Activated naive CD4-positive, alpha-beta T cell treated with anti-CD3 and anti-CD28 coated beads, Interleukin-2, amount 50 U/mL, for 72 hours (primary cell): Measurements from ENCODE around the gene TAPBP. TPM values are rescaled to one million over a fixed set of nuclear protein-coding genes. Genes with fewer than 3 reads are reported as not detected.

Experiments
- ATAC-seq, 2 donors: fragments of 150-1000 bp; cut with Tn5 transposase; 2 replicates each; pipeline ENCODE4 v1.10.0; 2021; ENCODE audit warnings: mild to moderate bottlenecking in 2 of 2, moderate library complexity in 2 of 2
- DNase-seq, 2 donors: peaks; one replicate each; pipeline ENCODE4 v3.0.0; 2021 to 2022; ENCODE audit warnings: low spot score in 2 of 2
- H3K27ac Mint-ChIP-seq, 2 donors: one replicate each; pipeline ENCODE4 v1.8.0; 2022; ENCODE audit warnings: mild to moderate bottlenecking in 2 of 2, mixed read lengths in 2 of 2
- H3K36me3 Mint-ChIP-seq, 2 donors: one replicate each; pipeline ENCODE4 v1.8.0; 2022; ENCODE audit warnings: mixed read lengths in 2 of 2
- H3K9me3 Mint-ChIP-seq, 2 donors: one replicate each; pipeline ENCODE4 v1.8.0; 2022; ENCODE audit warnings: mixed read lengths in 2 of 2
- total RNA-seq, 2 donors: library from RNA; stranded (reverse); gene quantifications; one replicate each; pipeline ENCODE4 v1.2.3, GENCODE V29; 2022

The TAPBP gene
- total RNA-seq, 2 donors from 2014 or later, result 143 to 216 TPM

DNA sequence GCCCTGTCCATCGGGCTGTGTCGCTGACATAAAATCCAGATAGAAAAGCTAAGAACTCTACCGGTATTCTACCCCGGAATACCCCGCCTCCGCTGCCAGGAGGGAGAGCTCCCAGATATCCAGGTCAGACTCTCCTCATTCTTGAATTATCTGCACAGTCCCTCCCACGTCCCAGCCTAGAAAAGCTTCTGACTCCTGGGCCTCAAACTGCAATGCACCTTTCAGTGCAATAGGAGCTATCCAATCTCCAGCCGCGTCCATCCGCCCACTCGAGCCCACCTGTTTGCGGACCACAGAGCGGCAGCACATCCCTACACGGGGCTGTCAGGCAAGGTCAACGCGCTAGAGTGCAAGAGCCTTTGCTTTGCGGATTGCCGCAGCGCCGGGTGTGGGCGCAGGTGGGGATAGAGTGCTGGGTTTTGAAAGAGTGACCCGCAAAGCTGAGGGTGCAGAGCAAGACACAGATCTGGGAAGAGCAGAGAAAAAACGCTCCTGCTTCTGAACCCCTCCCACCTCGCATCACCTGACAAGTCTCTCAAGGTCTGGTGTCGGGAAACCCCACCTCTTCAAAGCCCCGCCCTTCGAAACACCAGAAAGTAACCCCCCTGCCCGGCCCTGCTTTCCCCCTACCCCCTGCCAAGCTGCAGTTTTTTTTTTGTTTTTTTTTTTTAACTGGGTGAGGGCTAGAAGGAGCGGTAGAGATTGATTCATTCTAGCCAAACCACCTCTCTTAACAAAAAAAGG is 1.3 kb downstream of the TAPBP start:
- Mint-ChIP-seq H3K36me3 (peaks cover 17 to 33% of the 10 kb centered on the region in 2 donors), H3K27ac (peak overlapping the region; percentile 98 to 99), H3K9me3 (no peaks in the 10 kb centered on the region)
- DNase-seq (peak; percentile 66 to 80), ATAC-seq (peak; percentile 52)

DNA sequence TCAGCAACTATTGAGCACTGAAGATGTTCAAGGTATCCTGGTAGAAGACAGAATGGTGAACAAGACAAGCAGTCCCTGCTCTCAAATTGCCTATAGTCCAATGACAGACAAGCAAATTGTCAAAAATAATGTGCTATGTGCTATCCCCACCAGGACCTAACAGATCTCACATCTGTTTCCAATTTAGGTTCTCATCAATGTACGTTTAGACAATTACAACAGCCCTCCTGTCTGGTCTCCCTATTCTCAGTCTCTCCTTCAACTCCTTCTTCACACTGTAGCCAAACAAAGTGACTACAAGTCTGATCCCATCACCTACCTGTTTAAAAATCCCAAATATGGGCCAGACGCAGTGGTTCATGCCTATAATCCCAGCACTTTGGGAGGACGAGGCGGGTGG is 7.5 kb downstream of the TAPBP start:
- Mint-ChIP-seq H3K27ac (peak overlapping the region in 1 of 2 donors; percentile 74), H3K36me3 (peaks cover 7 to 24% of the 10 kb centered on the region in 2 donors), H3K9me3 (no peaks in the 10 kb centered on the region)
- DNase-seq (no peak), ATAC-seq (no peak)

DNA sequence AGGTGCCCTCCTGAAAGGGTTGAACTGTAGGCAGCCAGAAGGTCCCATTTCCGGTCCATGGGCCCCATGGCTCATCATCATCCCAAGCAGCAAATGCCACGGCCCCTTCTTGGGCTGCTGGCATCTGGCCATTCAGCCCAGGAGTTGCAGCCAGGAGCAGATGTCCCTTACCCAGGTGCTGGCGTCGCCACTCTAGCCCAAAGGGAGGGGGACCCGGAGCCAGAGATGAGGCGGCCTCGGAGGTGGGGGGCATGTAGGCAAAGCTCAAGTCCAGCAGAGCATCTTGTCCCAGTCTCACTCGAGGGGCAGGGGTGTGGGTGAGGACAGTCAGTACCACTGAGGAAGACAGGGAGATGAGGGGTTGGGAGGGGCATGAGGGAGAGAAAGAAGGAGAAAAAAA is 8.8 kb downstream of the TAPBP start:
- ATAC-seq (no peak), DNase-seq (no peak)
- peaks cover 7 to 31% of the 10 kb centered on the region in 2 donors for H3K36me3 Mint-ChIP-seq
- H3K9me3 Mint-ChIP-seq, result no peaks in the 10 kb centered on the region
- H3K27ac Mint-ChIP-seq, result peak overlapping the region in 1 of 2 donors; percentile 23

DNA sequence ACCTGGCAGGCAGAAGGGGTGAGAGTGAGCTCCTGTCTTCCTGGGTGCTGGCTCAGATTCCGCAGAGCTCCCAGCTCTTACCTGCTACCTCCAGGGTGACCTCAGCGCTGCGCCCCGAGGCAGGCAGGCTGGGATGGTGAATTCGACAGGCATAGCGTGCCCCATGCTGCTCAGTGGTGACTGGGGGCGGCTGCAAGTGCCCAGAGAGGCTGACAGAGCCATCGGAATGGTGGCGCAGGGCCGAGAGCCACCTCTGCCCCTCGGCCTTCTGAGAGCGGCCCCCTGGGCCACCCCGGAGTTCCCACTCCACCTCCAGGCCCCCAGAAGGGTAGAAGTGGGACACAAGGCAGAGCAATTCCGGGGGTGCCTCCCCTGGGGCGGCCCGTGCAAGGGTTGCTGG is 9.7 kb downstream of the TAPBP start:
- DNase-seq (no peak), ATAC-seq (no peak)
- H3K36me3 Mint-ChIP-seq, result peaks cover 7 to 39% of the 10 kb centered on the region in 2 donors
- no peaks in the 10 kb centered on the region for H3K9me3 Mint-ChIP-seq
- H3K27ac Mint-ChIP-seq, result no peak overlapping the region

DNA sequence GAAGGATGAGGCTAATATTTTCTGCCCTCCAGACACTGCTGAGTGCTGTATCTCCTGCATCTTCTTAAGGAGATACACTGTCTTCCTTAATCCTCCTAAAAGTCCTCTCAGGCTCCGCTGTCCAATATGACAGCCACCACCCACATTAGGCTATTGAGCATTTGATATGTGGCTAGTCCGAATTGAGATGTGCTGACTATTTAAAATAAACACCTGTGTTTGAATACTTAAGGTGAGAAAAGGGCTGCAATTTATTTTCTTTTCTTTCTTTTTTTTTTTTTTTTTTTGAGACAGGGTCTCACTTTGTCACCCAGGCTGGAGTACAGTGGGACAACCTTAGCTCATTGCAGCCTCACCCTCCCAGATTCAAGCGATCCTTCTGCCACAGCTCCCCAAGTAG is 12.0 kb downstream of the TAPBP start:
- DNase-seq, result no peak
- no peak for ATAC-seq
- no peak overlapping the region for H3K27ac Mint-ChIP-seq
- no peaks in the 10 kb centered on the region for H3K9me3 Mint-ChIP-seq
- peaks cover 12 to 45% of the 10 kb centered on the region in 2 donors for H3K36me3 Mint-ChIP-seq

DNA sequence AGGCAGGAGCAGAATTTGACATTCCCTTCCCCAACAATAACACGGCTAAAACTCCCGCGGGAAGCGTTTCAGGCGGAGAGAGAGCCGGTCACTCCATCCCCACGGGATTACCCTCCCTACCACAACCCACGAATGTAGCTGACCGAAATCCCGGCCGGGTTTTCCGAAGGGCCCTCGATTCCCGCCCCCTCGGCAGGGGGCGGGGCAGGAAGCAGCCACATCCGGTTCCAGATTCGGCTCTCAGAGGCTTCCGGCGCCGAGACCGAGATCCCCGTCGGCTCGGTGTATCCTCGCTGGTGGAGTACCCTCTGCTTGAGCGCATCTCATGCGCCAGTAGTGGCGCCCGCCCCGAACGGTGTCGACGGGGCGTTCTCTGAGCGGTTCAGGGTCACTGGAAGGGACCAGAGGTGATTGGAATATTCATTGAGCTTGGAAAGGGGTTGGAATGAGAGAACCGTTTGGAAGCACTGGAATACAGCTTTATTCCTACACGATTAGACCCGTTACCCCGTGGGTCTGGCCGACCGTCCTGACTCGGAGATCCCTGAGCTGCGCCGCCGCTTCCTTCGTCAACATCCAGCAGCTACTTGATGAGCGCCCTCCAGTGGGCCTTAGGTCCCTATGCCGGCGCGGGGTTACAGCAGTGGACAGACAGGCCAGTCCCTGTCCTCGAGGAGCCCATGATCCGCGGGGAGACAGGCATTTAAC is 14.5 kb downstream of the TAPBP start:
- H3K36me3 Mint-ChIP-seq, result peaks cover 5 to 39% of the 10 kb centered on the region in 2 donors
- H3K9me3 Mint-ChIP-seq, result no peaks in the 10 kb centered on the region

DNA sequence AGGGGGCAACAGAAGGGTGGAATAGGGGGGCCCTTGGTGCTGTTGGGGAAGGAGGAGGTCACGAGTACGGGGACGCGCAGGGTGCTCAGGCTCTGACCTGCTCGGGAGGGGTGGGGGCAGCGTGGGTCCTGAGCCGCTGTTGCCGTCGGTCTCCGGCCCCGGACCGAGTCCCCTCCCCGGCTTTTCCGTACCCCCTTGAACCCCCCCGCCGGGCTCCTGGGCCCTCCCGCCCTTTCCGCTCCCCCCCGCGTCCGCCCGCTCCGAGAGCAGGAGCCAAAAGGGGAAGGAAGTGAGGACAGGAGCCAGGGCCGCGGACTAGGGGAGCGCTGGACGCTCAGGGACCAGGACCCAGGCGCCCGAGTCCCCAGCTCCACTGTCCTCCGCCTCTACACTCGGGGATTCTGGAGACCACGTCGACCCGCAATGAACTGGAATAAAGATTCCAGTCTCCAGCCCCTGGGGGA is 15.1 kb downstream of the TAPBP start, which contains the start of gene RGL2:
RGL2 (minus strand) TSS at position 170 of the 464 bp plus-strand sequence. CDS start 332 bp downstream, outside the sequence.
- Mint-ChIP-seq H3K27ac (peak within 1 kb of the TSS; percentile 92 to 99), H3K9me3 (no peaks in the 10 kb centered on the region), H3K36me3 (peaks cover 5 to 35% of the 10 kb centered on the region in 2 donors)
- ATAC-seq (peak; percentile 27 to 32), DNase-seq (peak in 1 of 2 donors; percentile 73)

More for the DNA sequence above, 14.5 kb downstream of the TAPBP start:
- peak; percentile 80 to 87 for ATAC-seq
- H3K27ac Mint-ChIP-seq, result peak overlapping the region; percentile 92 to 97
- peak; percentile 95 for DNase-seq

DNA sequence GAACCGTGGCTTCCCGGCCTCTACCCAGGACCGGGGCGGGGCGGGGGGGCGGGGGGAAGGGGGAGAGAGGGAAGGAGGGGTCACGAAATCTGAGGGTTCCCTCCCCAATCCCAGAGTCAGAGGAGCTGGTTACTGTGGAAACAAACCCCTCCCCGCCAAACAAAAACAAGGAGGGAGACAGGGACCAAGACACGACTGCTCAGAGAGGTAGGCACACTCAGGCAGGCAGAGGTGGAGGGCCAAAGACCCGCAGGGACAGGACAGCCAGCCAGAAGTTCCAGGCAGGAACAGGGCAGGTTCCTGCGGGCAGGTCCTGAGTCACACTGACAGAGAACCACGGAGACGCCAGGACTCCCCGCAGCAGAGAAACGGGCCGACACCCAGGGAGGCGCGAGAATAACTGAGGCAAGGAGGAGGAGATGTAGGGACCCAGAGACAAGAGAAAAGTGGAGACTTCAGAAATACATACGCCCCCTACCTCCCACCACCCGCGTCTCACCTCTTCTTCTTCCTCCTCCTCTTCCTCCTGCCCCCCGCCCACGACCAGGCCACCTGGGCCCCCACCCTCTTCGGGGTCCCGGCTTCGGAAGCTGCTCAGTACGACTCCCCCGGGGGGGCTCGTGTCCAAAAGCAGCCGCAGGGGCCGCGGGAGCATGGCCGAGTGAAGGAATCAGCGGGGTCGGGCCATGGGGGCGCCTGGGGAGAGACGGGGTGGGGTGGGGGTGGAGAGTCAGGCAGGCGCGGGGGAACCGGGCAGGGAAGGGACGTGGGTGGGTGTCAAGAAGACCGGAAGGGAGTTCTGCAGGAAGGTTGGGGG is 15.7 kb downstream of the TAPBP start:
- DNase-seq, result peak; percentile 74 to 80
- Mint-ChIP-seq H3K36me3 (peaks cover 5 to 31% of the 10 kb centered on the region in 2 donors), H3K27ac (peak overlapping the region; percentile 92 to 99), H3K9me3 (no peaks in the 10 kb centered on the region)
- peak; percentile 43 to 62 for ATAC-seq

DNA sequence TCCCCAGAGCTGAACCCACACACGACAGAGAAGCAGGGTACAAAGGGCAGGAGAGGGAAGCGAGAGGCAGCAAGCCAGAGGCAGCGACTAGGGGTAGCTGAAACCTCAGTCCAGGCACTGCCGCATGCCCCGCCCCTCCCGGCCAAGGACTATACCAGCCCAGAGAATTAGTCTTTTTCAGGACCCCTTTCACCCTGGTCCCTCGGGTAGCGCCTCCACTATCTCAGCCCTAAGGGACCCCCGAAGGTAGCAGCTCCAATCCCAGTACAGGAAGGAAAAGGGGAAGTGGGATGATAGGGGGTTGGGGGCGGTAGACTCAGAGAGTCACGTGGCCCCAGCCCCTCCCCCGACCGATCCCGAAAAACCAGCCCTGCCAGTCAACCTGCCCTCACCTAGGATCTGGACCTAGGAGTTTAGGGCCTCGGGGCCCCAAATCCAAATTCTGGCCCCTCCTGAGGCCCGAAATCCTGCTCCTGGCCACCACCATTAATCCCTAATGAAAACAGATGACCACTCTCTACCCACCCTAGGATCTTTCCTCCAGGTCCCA is 16.4 kb downstream of the TAPBP start:
- H3K36me3 Mint-ChIP-seq, result peaks cover 5 to 31% of the 10 kb centered on the region in 2 donors

DNA sequence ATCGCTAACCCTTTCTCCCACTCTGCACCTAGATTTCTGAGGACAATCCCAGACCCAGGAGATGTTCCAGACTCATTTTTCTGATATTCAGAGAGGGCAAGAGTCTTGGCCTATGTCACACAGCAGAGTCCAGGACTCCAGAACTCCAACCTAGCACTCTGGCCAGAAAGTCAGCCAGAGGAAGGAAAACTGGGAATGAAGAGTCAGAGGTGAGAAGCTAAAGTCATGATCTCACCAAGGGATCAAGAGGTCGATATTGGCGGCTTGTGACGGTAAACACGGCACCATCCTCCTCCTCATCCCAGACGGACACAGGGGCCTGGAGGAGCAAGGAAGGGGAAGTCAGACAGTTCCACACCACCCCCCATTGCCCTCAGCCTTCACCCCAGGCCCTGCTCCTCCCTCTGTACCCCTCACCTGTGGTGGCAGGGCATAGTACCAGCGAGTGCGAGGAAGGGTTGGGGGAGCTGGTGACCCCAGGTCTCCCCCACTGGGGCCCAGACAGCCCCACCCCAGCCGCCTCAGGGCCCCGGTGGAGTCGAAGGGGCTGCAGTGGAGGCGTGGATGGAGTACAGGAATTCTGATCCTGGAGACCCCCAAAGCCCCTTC is 17.0 kb downstream of the TAPBP start:
- ATAC-seq, result no peak

More for the DNA sequence above, 16.4 kb downstream of the TAPBP start:
- DNase-seq (no peak), ATAC-seq (no peak)
- H3K9me3 Mint-ChIP-seq, result no peaks in the 10 kb centered on the region
- peak overlapping the region; percentile 79 to 92 for H3K27ac Mint-ChIP-seq

DNA sequence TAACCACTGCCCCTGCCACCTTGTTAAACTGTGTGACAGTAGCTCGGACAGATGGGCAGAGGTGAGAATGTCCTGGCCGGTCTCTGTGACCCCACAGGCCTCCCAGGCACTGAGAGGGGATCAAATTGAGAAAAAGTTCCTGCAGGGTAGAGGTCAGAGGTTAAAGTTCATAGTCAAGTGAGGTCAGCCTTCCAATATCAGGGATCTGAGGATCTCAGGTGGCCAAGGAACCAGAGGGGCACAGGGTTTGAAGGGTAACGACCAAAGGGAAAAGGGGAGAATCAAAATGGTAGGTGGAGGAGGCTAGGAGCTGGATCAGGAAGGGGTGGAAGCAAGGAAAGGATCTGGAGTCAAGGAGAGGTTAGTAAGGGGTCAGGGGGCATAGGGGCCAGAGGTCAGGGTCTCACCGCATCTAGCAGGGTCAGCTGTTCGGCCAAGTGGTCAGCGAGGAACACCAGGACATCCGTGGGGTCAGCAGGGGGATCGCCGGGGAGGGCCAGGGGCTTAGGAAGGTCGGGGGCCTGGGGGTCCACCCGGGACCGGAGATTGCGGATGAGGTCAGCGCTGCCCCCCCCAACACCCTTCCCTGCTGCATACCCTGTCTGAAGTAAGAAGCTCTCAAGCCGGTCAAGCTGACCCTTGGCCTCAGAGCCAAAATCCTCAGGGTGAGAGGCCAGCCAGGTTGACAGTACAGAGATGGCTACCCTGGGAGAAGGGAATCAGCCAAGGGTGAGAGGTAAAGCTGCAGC is 18.1 kb downstream of the TAPBP start:
- peaks cover 10 to 20% of the 10 kb centered on the region in 2 donors for H3K36me3 Mint-ChIP-seq
- H3K9me3 Mint-ChIP-seq, result no peaks in the 10 kb centered on the region
- DNase-seq (no peak), ATAC-seq (no peak)
- H3K27ac Mint-ChIP-seq, result peak overlapping the region; percentile 19 to 52

More for the DNA sequence above, 17.0 kb downstream of the TAPBP start:
- DNase-seq, result no peak
- Mint-ChIP-seq H3K27ac (peak overlapping the region in 1 of 2 donors; percentile 65), H3K36me3 (peaks cover 5 to 31% of the 10 kb centered on the region in 2 donors), H3K9me3 (no peaks in the 10 kb centered on the region)

DNA sequence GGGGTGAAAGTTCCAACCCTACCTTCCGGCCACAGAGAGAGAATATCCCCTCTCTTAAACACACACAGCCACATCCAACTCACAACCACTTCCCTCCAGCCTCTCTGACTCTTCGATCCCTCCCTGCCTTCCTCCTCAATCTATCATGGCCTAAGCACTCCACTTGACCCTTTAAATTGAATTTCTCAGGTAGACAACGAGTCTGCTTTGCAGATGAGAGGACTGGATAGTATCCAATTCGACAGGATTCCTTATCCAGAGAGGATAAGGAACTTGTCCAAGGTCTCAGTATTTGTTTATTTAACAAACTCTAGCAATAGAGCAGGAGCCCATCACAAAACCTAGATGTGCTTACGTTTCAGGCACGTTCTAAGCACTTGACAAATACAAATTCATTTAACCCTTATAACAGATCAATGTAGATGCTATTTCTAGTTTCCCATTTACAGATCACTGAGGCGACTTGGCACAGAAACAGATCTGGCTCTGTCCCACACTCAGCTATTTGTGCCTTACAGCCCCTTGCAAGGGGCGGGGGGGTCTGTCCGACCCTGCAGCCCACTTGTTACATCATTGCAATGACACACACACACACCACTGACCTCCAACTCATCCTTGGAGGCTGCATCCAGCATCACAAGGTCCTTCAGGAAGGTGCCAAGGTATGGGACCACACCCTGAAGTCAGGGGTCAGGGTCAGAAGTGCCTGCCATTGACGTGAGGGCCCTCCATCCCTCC is 19.6 kb downstream of the TAPBP start:
- DNase-seq (no peak), ATAC-seq (no peak)
- H3K36me3 Mint-ChIP-seq, result peaks cover 11 to 21% of the 10 kb centered on the region in 2 donors
- no peaks in the 10 kb centered on the region for H3K9me3 Mint-ChIP-seq
- H3K27ac Mint-ChIP-seq, result no peak overlapping the region

DNA sequence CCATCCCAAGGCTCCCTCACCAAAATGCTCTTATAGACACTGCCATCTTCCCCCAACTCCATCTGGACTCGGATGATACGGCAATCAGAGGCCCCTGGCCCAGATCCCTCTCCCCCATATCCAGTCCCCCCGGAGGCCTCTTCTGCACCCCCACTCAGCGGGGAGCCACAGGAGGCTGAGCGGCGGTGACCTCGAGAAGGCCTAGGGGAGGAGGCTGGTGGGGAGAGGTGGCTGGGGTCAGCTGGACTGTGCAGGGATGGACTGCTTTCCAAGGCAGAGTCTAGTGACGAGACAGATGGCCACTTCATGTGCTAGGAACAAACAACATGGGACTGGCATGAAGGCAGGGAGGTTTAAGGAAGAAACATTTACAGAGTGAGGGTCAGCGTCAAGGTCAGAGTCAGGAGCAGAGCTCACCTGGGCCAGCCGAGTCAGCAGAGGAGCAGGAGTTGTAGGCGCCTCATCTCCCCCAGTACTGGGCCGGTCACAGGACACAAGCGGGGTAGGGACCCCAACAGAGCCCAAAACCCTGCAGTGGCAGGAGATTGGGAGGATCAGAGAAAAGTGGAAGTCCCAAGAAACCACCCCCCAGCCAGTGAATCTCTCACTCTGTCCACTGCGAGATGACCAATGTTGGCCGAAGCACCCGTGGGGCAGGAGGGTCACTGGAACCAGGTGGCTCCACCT is 20.7 kb downstream of the TAPBP start:
- Mint-ChIP-seq H3K9me3 (no peaks in the 10 kb centered on the region), H3K27ac (peak overlapping the region in 1 of 2 donors; percentile 45), H3K36me3 (peaks cover 16 to 28% of the 10 kb centered on the region in 2 donors)
- ATAC-seq (no peak), DNase-seq (no peak)

DNA sequence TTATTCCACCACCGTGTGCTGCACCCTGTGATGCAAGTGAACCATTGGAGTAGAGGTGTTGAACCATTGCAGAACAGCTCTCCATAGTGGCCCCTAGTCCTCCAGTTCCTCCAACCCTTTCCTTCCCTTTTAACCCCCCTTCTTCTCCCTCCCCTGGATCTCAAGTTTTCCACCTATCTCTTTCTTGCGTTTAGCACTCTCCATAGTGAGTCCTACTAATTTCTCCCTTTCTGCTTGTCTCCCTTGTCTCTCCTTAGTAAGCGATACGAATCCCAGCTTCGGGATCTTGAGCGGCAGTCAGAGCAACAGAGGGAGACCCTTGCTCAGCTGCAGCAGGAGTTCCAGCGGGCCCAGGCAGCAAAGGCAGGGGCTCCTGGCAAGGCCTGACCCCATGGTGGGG is 23.4 kb downstream of the TAPBP start:
- ATAC-seq (no peak), DNase-seq (no peak)
- Mint-ChIP-seq H3K27ac (peak overlapping the region; percentile 90 to 100), H3K36me3 (peaks cover 18 to 39% of the 10 kb centered on the region in 2 donors), H3K9me3 (no peaks in the 10 kb centered on the region)
